LNCaP clone FGC (cell line): Measurements from ENCODE around the gene SP3.

Experiments
- DNase-seq: peaks from one replicate; pipeline ENCODE4 v3.0.0-alpha.2; 2011; ENCODE audit warnings: low read depth
- H3K4me3 ChIP-seq: 2 replicates; pipeline ENCODE4 v1.5.1; 2011; ENCODE audit warnings: mild to moderate bottlenecking, low read depth, low read length, control low read depth
- TF ChIP-seq, protein P1 (sequence below): IDR thresholded peaks from 2 replicates; pipeline ENCODE4 v1.5.1; 2012; ENCODE audit warnings: mild to moderate bottlenecking; ENCODE audit not compliant: control insufficient read depth, insufficient read depth; ENCODE audit errors: extremely low read depth

SP3 gene

DNA sequence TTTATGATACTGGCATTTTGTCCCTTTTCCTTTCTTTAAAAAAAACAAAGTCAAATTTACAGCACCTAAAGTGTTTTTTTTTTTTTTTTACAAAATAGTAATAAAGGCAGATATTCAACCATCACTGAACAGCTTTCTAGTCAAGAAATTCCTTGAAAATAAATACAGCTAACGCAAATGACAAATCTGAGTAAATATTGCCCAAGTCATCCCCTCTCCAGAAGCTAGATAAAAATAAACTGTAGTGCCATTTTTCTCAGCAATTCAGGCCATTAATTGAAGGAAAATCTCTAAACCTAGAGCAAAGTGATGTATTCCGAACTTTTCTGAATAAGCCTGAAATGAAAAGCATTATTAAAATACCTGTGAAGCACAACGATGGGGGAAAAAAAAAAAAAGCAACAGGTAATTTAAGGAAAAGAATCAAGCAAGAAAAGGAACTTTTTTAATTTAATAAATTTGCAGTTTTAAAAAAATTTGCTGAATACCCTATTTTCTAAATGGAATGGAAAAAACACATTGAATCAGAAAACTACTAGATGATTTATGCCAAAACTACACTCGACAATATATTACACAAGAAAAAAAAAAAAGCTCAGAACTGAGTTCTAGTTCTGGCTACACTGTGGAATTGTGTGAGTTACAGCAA lies 6.9 kb downstream of the SP3 start:
- TF ChIP-seq, protein P1, sequence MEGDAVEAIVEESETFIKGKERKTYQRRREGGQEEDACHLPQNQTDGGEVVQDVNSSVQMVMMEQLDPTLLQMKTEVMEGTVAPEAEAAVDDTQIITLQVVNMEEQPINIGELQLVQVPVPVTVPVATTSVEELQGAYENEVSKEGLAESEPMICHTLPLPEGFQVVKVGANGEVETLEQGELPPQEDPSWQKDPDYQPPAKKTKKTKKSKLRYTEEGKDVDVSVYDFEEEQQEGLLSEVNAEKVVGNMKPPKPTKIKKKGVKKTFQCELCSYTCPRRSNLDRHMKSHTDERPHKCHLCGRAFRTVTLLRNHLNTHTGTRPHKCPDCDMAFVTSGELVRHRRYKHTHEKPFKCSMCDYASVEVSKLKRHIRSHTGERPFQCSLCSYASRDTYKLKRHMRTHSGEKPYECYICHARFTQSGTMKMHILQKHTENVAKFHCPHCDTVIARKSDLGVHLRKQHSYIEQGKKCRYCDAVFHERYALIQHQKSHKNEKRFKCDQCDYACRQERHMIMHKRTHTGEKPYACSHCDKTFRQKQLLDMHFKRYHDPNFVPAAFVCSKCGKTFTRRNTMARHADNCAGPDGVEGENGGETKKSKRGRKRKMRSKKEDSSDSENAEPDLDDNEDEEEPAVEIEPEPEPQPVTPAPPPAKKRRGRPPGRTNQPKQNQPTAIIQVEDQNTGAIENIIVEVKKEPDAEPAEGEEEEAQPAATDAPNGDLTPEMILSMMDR, result no peak
- DNase-seq, result no peak
- H3K4me3 ChIP-seq, result no peak overlapping the region

DNA sequence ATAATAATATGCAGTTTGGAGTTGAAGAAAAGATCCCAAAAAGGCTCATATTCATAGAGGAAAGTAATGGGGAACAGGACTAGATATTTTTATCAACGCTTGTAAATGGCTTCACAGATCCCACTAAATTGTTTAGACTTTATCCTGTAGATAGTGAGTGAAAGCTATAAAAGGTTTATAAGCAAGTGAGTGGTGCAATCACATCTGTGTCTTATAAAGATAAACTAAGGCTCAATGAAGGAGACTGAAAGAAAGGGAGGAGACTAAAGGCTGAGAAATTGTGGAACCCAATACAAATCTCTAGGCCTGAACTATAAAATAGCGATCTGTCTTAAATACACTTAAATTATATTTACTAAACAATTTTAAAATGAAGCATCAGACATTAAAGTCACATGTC lies 7.7 kb downstream of the SP3 start:
- TF ChIP-seq, protein P1, result no peak
- DNase-seq, result no peak
- no peak overlapping the region for H3K4me3 ChIP-seq

DNA sequence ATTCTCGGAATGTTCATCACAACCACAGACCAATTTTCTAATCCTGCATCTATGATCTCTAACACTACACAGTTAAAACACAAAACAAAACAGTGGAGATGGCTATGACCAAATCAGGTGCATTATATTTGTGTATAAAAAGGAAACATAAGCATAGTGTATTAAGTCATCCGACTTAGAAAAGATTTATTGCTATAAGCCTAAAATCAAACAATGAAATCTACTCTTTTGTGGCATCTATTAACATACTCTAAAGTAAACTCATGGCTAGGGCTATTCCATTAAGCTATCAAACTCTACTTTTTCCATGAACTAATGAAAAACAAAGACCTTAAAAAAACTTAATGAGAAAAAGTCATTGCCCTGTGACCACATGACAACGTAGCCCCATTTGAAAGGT lies 8.7 kb downstream of the SP3 start:
- DNase-seq, result no peak
- TF ChIP-seq, protein P1, result no peak

DNA sequence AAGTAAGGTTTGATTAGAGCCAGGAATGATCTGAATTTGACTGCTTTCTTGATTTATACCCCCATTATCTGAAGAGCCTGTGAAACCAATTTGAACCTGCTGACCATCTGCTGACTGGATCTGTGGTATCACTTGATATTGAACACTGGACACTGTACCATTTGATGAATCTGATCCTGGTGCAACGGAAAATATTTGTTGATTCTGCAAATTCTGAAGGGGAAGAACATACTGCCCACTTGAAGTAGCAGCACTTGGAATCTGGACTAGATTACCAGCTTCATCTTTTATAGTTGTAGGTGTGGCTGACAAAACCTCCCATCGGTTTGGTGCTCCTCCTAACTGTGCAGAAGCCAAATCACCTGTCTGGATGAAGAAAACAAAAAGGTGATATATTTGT lies 9.3 kb downstream of the SP3 start:
- no peak for DNase-seq
- TF ChIP-seq, protein P1, result no peak
- no peak overlapping the region for H3K4me3 ChIP-seq

More for the DNA sequence above, 8.7 kb downstream of the SP3 start:
- H3K4me3 ChIP-seq, result no peak overlapping the region

DNA sequence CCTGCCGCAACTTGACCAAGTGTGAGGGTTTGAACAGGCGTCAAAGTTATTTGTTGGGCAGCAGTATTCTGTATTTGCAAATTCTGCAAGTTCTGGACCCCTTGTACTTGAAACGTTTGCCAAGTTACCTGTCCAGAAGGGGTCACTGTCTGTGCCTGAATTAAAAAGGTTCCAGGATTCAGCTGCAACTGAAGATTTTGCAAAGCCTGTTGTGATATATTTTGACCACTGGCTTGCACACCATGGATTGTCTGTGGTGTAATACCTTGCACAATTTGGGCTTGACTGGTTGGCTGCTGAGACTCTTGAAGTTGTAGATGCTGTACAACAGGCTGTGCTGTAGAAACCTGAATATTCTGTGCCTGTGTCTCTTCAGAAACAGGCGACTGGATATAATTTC lies 10.2 kb downstream of the SP3 start:
- TF ChIP-seq, protein P1, result no peak
- no peak for DNase-seq
- no peak overlapping the region for H3K4me3 ChIP-seq

DNA sequence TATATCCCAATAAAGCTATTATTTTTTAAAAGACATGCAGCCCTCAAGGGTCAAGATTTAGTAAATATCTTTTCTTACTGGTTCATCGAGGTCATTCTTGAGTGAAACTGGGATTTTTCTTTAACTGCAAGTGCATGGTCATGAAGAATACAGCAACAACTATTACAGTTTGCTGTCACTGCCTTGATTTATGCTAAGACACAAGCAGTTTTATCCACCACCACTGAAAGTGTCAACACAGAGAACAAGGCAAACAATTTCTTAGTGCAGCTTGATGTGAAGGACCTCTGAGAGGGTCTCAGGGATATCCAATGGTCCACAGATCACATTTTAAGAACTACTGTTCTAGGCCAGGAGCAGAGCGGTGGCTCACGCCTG lies 12.1 kb downstream of the SP3 start:
- H3K4me3 ChIP-seq, result no peak overlapping the region
- DNase-seq, result no peak
- TF ChIP-seq, protein P1, result no peak
